Heart right ventricle (tissue), 16 donors: ENCODE results near the gene PRMT3. TPM values are rescaled to one million over a fixed set of nuclear protein-coding genes. Genes with fewer than 3 reads are reported as not detected.

Experiments
- ATAC-seq, 8 donors: fragments of 200-7000 bp; cut with Tn5 transposase; one replicate each; pipeline ENCODE4 v1.9.1; 2020; ENCODE audit warnings: mild to moderate bottlenecking in 8 of 8, moderate library complexity in 8 of 8, moderate number of reproducible peaks in 1 of 8
- DNase-seq, 2 donors: peaks; one replicate each; pipeline ENCODE4 v3.0.0-alpha.2; 2020
- H3K27ac ChIP-seq, 10 donors: fragments of 200-600 bp; sonication (generic) in 2 of 10; one replicate each; pipeline versions ENCODE4 v1.5.0 to v1.8.0; 2020 to 2022; ENCODE audit warnings: mild to moderate bottlenecking in 3 of 10
- H3K27me3 ChIP-seq, 7 donors: fragments of 200-600 bp; one replicate each; pipeline ENCODE4 v1.8.0; 2021 to 2022; ENCODE audit warnings: mild to moderate bottlenecking in 2 of 7
- H3K36me3 ChIP-seq, 9 donors: fragments of 200-600 bp; sonication (generic) in 1 of 9; one replicate each; pipeline versions ENCODE4 v1.5.0 to v1.8.0; 2020 to 2022; ENCODE audit warnings: mild to moderate bottlenecking in 2 of 9
- H3K4me1 ChIP-seq, 9 donors: fragments of 200-600 bp; sonication (generic) in 1 of 9; one replicate each; pipeline versions ENCODE4 v1.5.0 to v1.8.0; 2020 to 2022; ENCODE audit warnings: mild to moderate bottlenecking in 4 of 9
- H3K4me3 ChIP-seq, 10 donors: fragments of 200-600 bp; sonication (generic) in 2 of 10; one replicate each; pipeline versions ENCODE4 v1.5.0 to v1.8.0; 2020 to 2022; ENCODE audit warnings: mild to moderate bottlenecking in 7 of 10, moderate library complexity in 2 of 10
- H3K9me3 ChIP-seq, 11 donors: fragments of 200-600 bp in 10 of 11; sonication (generic) in 2 of 11; one replicate each; pipeline versions ENCODE4 v1.5.0 to v1.8.0; 2013 to 2022; ENCODE audit warnings: mild to moderate bottlenecking in 2 of 11, control low read depth in 1 of 11, moderate library complexity in 1 of 11
- whole genome bisulfite sequencing, 2 donors: extraction: QIAGEN DNeasy Blood & Tissue Kit; methylation state at CpG; one replicate each; pipeline ENCODE4 v1.1.7; 2013; ENCODE audit warnings: inconsistent platforms in 1 of 2; 5-methylcytosine and 5-hydroxymethylcytosine counted together
- intact Hi-C, 10 donors: fragments of 100-400 bp; cut with DNase I; formaldehyde crosslinking; loops; one replicate each; pipeline versions ENCODE4 v1.11.1 to v1.14.2; 2022
- polyA plus RNA-seq, 2 donors: library from polyadenylated mRNA; stranded (reverse); fragments of 200-250 nt; gene quantifications; one replicate each; pipeline ENCODE4 v1.2.3, GENCODE V29; 2013
- total RNA-seq, 10 donors: library from RNA; stranded (reverse); fragmentation: NEBNext Ultra II Directional in 3 of 10; extraction: Animal tissue kit (Norgen Biotek cat#: 25700) in 3 of 10; gene quantifications; one replicate each; pipeline versions ENCODE4 v1.2.1 to v1.2.4, GENCODE V29; 2021 to 2023
- TF ChIP-seq, protein P1 (sequence below), 9 donors: fragments of 200-600 bp; sonication (generic) in 2 of 9; IDR thresholded peaks; one replicate each; pipeline versions ENCODE4 v1.5.0 to v1.8.0; 2021 to 2022; ENCODE audit warnings: antibody characterized with exemption in 9 of 9, mild to moderate bottlenecking in 5 of 9, moderate library complexity in 1 of 9
- donor health status: Arrhythmogenic right ventricular cardiomyopathy.
- donor health status: ischemic (EF 13 %, LVEDD 7.1; RV severe dilation, severe dysfunction).
- donor health status: healthy with polysubstance abuse.
- donor health status: DM: no; HTN: yes; CAD: no.
- donor health status: DM: no; HTN: no; CAD: no.
- donor health status: ischemic (EF 25% LVEDD 6.9; RV normal size, moderate dysfunction).
- donor health status: ischemic (EF 25% LVEDD 5.7; RV mildly dilated, moderate dysfunction).
- donor health status: healthy.
- donor health status: DM: yes; HTN: yes; CAD: no.
- donor health status: Ischemic cardiomyopathy.
- donor health status: ischemic (EF 35%, LVEDD 5.7; RV mildly dilated, moderate dysfunction).
- donor health status: nonischemic (EF 11% LVEDD 7.7; RV severe dilation, severe dysfunction).
- donor health status: DM: yes; HTN: yes; CAD: no.
- donor health status: PGD.
- donor health status: ischemic (EF 29% LVEDD 5.4; RV normal size, mild dysfunction).
- donor health status: nonischemic (EF 23%, LVEDD 6.1; RV moderate dilation, normal function).

Gene PRMT3
- total and polyA plus RNA-seq, 12 donors: 7.3 to 16.3 (median 11.5) TPM

DNA sequence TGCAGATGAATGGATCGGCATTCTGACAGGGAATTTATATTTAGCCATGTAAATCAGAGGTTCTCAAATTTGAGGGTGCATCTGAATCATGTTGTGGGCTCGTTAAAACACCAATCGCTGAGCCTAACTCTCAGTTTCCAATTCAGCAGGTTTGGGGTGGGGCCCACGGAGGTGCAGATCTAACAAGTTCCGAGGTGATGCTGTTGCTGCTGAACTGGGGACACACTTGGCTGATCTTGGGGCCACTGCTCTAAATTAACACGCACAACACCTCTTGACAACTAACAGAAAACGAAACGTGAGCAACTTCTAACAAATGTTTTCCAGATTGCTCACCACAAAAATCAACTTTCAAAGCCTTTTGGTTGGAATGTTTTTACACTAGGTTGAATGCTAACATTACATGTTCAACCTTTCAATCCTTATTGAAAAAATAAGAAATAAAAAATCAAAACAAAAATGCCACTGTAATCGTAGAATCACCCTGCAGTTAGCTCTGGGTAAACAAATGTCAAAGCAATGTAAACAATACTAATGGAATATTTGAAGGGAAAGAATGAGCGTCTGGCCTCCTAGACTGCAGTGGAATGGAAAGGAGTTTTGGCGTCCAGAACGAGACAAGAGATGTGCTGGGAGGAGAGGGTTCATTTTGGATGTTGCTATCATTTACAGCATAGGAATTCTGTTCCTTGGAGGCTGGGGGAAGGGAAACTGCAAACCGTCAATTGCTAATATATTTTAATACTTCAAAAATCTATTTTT lies 143.6 kb downstream of the PRMT3 start:
- ATAC-seq (no peak), DNase-seq (no peak)
- Histone ChIP-seq H3K9me3 (no peaks in the 10 kb centered on the region), H3K36me3 (no peaks in the 10 kb centered on the region), H3K27me3 (peaks cover 0 to 11% (median 0%) of the 10 kb centered on the region in 7 donors), H3K4me1 (no peaks in the 10 kb centered on the region), H3K4me3 (no peak overlapping the region), H3K27ac (no peak overlapping the region)
- WGBS, 2 donors: 58 to 61% methylated on average over 13 of the region's 13 CpGs
- TF ChIP-seq, protein P1, sequence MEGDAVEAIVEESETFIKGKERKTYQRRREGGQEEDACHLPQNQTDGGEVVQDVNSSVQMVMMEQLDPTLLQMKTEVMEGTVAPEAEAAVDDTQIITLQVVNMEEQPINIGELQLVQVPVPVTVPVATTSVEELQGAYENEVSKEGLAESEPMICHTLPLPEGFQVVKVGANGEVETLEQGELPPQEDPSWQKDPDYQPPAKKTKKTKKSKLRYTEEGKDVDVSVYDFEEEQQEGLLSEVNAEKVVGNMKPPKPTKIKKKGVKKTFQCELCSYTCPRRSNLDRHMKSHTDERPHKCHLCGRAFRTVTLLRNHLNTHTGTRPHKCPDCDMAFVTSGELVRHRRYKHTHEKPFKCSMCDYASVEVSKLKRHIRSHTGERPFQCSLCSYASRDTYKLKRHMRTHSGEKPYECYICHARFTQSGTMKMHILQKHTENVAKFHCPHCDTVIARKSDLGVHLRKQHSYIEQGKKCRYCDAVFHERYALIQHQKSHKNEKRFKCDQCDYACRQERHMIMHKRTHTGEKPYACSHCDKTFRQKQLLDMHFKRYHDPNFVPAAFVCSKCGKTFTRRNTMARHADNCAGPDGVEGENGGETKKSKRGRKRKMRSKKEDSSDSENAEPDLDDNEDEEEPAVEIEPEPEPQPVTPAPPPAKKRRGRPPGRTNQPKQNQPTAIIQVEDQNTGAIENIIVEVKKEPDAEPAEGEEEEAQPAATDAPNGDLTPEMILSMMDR (IDR thresholded peaks at IDR 0.05): no peak
- intact Hi-C loops: no loop called here

DNA sequence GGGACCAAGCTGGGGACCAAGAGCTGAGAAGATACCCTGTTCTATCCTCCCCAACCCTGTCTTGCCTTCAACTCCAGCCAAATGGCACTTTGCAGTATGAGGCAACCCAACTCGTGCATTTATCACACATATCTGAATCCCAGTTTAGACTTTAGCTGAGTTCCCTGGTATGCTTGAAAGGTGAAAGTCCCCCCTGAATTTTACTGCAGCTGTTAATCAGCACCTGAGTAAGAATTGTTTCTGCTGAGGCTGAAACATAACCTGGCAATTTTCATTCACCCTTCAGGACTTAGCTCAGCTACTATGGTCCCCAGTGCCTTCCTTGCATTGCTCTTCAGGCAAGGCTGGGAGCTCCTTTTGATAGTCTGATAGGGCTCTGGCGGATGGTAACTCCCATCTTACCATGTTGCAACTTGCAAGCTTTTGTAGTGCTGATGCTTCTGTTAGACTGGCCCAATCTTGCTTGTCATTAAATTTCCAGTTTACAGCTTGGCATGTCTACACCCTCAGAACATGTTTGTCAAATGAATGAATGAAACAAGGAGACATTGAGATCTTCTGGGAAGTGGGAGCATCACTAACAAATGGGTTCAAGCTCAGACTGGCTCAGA lies 147.9 kb downstream of the PRMT3 start:
- intact Hi-C loops: no loop called here
- Histone ChIP-seq H3K4me1 (no peaks in the 10 kb centered on the region), H3K9me3 (peaks cover 0 to 15% (median 0%) of the 10 kb centered on the region in 11 donors), H3K4me3 (no peak overlapping the region), H3K27ac (no peak overlapping the region), H3K36me3 (no peaks in the 10 kb centered on the region), H3K27me3 (peaks cover 0 to 9% (median 2%) of the 10 kb centered on the region in 7 donors)
- DNase-seq (no peak), ATAC-seq (no peak)
- WGBS, 2 donors: 28 to 49% methylated on average over 2 of the region's 2 CpGs
- TF ChIP-seq, protein P1 (IDR thresholded peaks at IDR 0.05): no peak

DNA sequence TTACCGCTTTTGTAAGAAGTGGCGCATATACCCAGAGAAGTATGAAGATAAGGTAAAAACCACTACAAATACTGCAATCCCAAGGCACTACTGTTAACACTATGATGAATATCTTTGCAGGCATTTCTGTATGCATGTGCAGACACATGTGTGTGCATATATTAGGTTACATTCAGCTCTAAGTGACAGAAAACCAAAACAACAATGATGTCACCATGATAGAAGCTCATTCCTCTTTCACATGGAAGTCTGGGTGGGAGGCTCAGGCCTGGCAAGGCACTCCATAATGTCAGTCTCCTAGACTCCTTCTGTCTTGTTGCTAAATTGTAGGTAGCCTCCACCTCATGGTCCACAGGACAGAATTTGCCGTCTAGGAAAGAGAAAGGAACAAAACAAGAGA lies 148.8 kb downstream of the PRMT3 start:
- 86 to 97% methylated on average over 3 of the region's 3 CpGs for WGBS, 2 donors
- Histone ChIP-seq H3K36me3 (no peaks in the 10 kb centered on the region), H3K27ac (no peak overlapping the region), H3K9me3 (peaks cover 0 to 15% (median 0%) of the 10 kb centered on the region in 11 donors), H3K27me3 (peaks cover 0 to 8% (median 3%) of the 10 kb centered on the region in 7 donors), H3K4me3 (no peak overlapping the region), H3K4me1 (no peaks in the 10 kb centered on the region)
- ATAC-seq (no peak), DNase-seq (no peak)
- TF ChIP-seq, protein P1 (IDR thresholded peaks at IDR 0.05): no peak
- intact Hi-C loops: no loop called here

DNA sequence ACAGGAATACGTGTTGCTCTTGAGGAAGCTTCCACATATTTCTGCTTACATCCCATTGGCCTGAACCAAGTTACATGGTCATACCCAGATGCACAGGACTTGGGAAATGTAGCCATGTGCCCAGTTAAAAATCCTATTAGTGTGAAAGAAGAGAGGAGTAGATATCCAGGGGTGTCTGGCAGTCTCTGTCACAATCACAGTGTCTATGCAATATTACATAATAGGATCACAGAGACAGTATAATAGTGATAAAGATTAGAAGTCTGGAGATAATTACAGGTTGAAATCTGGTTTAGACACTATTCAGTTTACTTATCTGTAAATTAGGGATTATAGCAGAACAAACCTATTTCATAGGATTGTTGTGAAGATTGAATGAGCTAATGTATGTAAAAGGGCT lies 149.3 kb downstream of the PRMT3 start:
- intact Hi-C loops: no loop called here
- Histone ChIP-seq H3K36me3 (no peaks in the 10 kb centered on the region), H3K4me1 (no peaks in the 10 kb centered on the region), H3K9me3 (peaks cover 0 to 15% (median 0%) of the 10 kb centered on the region in 11 donors), H3K27me3 (peaks cover 0 to 8% (median 3%) of the 10 kb centered on the region in 7 donors), H3K4me3 (no peak overlapping the region), H3K27ac (no peak overlapping the region)
- 57 to 78% methylated on average over 1 of the region's 1 CpG for WGBS, 2 donors
- DNase-seq: no peak
- TF ChIP-seq, protein P1 (IDR thresholded peaks at IDR 0.05): no peak
- no peak for ATAC-seq
